Gastroesophageal sphincter (tissue), 4 donors: ENCODE data around the gene IGF2BP1. TPM values are rescaled to one million over a fixed set of nuclear protein-coding genes. Genes with fewer than 3 reads are reported as not detected.

Experiments used
- ATAC-seq: fragments of 150-250 bp; one replicate; pipeline ENCODE4 v1.9.1; 2016; ENCODE audit warnings: mild to moderate bottlenecking, moderate library complexity
- H3K27ac ChIP-seq, 4 donors: fragments of 200-600 bp; sonication (generic) in 3 of 4; 1 replicate in 3 of 4; 2 replicates in 1 of 4; pipeline ENCODE4 v1.5.1; 2016 to 2019
- H3K27me3 ChIP-seq: fragments of 200-600 bp; sonication (generic); one replicate; pipeline ENCODE4 v1.5.1; 2019
- H3K36me3 ChIP-seq, 2 donors: fragments of 200-600 bp; sonication (generic); one replicate each; pipeline ENCODE4 v1.5.1; 2019; ENCODE audit warnings: control low read depth in 1 of 2
- H3K4me1 ChIP-seq, 3 donors: fragments of 200-600 bp; sonication (generic); 1 replicate in 2 of 3; 2 replicates in 1 of 3; pipeline ENCODE4 v1.5.1; 2016 to 2019; ENCODE audit warnings: control low read depth in 2 of 3
- H3K4me3 ChIP-seq, 2 donors: fragments of 200-600 bp; sonication (generic); one replicate each; pipeline ENCODE4 v1.5.1; 2019; ENCODE audit warnings: mild to moderate bottlenecking in 1 of 2, moderate library complexity in 1 of 2
- H3K9me3 ChIP-seq, 3 donors: fragments of 200-600 bp; sonication (generic); one replicate each; pipeline ENCODE4 v1.5.1; 2017 to 2019; ENCODE audit warnings: control low read depth in 2 of 3
- EP300 ChIP-seq: sonication (generic); formaldehyde crosslinking; IDR thresholded peaks from one replicate; pipeline ENCODE4 v1.6.1; 2017; ENCODE audit warnings: antibody characterized with exemption, mild to moderate bottlenecking
- POLR2A ChIP-seq, 2 donors: fragments of 450-650 bp; IDR thresholded peaks; one replicate each; pipeline ENCODE4 v1.6.1; 2017; ENCODE audit warnings: antibody characterized with exemption in 2 of 2, mild to moderate bottlenecking in 2 of 2, moderate library complexity in 1 of 2
- POLR2AphosphoS5 ChIP-seq: sonication (generic); formaldehyde crosslinking; IDR thresholded peaks from one replicate; pipeline ENCODE4 v1.6.1; 2017; ENCODE audit warnings: antibody characterized with exemption
- WGBS, 2 donors: methylation state at CpG; one replicate each; pipeline ENCODE4 v1.1.5; 2018; ENCODE audit warnings: low coverage in 1 of 2; 5-methylcytosine and 5-hydroxymethylcytosine counted together
- total RNA-seq, 4 donors: library from RNA; depleted of rRNA; stranded (reverse); fragments of >200 nt; gene quantifications; one replicate each; pipeline ENCODE4 v1.1.0, GENCODE V29; 2016
- TF ChIP-seq, protein P1 (sequence below), 4 experiments: fragments of 200-600 bp in 2 of 4; fragments of 450-650 bp in 2 of 4; sonication (generic) in 1 of 4; IDR thresholded peaks; one replicate each; pipeline ENCODE4 v1.5.1; 2017 to 2019; ENCODE audit warnings: antibody characterized with exemption in 4 of 4, mild to moderate bottlenecking in 2 of 4, moderate library complexity in 2 of 4

Gene IGF2BP1
- total RNA-seq, 4 donors from 2014 or later, result 0.04 TPM; not detected in 3

DNA sequence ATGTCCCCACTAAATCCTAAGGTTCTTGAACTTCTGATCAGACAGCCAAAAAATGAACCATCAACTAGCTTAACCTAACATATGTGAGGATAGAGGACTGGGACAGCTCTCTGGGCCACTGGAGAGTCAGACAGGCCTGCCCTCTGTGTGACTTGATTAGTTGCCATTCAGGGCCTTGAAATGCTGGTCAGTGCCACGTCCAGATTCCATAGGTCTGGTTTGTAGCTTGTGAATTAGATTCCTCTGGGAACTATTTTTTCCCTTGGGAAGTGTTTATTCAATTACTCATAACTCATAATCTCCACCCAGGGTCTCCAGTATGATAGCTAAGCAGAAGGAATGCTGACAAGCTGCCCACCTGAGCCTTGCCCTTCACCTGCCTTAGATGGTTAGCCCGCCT, 48.2 kb downstream of the IGF2BP1 start:
- TF ChIP-seq POLR2AphosphoS5, result no peak
- no peak for TF ChIP-seq EP300
- TF ChIP-seq, protein P1, sequence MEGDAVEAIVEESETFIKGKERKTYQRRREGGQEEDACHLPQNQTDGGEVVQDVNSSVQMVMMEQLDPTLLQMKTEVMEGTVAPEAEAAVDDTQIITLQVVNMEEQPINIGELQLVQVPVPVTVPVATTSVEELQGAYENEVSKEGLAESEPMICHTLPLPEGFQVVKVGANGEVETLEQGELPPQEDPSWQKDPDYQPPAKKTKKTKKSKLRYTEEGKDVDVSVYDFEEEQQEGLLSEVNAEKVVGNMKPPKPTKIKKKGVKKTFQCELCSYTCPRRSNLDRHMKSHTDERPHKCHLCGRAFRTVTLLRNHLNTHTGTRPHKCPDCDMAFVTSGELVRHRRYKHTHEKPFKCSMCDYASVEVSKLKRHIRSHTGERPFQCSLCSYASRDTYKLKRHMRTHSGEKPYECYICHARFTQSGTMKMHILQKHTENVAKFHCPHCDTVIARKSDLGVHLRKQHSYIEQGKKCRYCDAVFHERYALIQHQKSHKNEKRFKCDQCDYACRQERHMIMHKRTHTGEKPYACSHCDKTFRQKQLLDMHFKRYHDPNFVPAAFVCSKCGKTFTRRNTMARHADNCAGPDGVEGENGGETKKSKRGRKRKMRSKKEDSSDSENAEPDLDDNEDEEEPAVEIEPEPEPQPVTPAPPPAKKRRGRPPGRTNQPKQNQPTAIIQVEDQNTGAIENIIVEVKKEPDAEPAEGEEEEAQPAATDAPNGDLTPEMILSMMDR (IDR thresholded peaks at IDR 0.05), result no peak
- no peak for ATAC-seq
- Histone ChIP-seq H3K4me1 (no peaks in the 10 kb centered on the region), H3K27ac (no peak overlapping the region), H3K36me3 (no peaks in the 10 kb centered on the region), H3K4me3 (no peak overlapping the region), H3K9me3 (no peaks in the 10 kb centered on the region), H3K27me3 (peaks cover 38% of the 10 kb centered on the region)
- WGBS, 2 donors, result 42 to 71% methylated on average over 1 of the region's 2 CpGs

DNA sequence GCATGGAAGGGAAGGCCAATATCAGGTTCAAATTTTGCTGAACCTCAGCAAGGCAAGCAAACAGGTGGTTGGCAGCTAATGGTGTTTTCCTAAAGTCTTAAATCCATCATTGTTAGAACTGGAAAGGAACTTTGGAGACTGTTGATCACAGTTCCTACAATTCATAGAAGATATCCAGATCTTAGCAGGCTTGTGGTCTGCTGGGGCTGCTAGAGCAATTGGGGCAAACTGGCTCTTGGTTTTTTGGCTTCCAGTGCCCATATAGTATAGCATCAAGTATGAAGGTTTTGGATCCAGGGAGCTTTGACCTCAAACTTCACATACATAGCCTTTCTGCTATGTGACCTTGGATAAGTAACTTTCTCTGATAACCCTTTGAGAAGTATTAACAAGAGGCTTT, 49.7 kb downstream of the IGF2BP1 start:
- no peak for ATAC-seq
- H3K4me3 ChIP-seq, result no peak overlapping the region
- TF ChIP-seq, protein P1 (IDR thresholded peaks at IDR 0.05), result no peak
- TF ChIP-seq POLR2AphosphoS5, result no peak
- TF ChIP-seq EP300, result no peak
- no peak for TF ChIP-seq POLR2A (IDR thresholded peaks at IDR 0.05)
- no peaks in the 10 kb centered on the region for H3K4me1 ChIP-seq
- peaks cover 29% of the 10 kb centered on the region for H3K27me3 ChIP-seq
- no peaks in the 10 kb centered on the region for H3K36me3 ChIP-seq
- no peaks in the 10 kb centered on the region for H3K9me3 ChIP-seq
- H3K27ac ChIP-seq, result no peak overlapping the region

DNA sequence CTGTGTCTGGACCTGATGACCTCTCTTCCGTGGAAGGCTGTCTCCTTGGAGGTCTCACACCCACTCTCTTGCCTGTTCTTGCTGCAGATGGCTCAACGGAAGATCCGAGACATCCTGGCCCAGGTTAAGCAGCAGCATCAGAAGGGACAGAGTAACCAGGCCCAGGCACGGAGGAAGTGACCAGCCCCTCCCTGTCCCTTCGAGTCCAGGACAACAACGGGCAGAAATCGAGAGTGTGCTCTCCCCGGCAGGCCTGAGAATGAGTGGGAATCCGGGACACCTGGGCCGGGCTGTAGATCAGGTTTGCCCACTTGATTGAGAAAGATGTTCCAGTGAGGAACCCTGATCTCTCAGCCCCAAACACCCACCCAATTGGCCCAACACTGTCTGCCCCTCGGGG, 52.1 kb downstream of the IGF2BP1 start:
- Histone ChIP-seq H3K9me3 (no peaks in the 10 kb centered on the region), H3K27me3 (peaks cover 27% of the 10 kb centered on the region), H3K4me3 (no peak overlapping the region), H3K4me1 (no peaks in the 10 kb centered on the region), H3K27ac (no peak overlapping the region), H3K36me3 (no peaks in the 10 kb centered on the region)
- no peak for ATAC-seq
- TF ChIP-seq POLR2A (IDR thresholded peaks at IDR 0.05), result no peak
- 20 to 43% methylated on average over 1 of the region's 11 CpGs for WGBS, 2 donors

DNA sequence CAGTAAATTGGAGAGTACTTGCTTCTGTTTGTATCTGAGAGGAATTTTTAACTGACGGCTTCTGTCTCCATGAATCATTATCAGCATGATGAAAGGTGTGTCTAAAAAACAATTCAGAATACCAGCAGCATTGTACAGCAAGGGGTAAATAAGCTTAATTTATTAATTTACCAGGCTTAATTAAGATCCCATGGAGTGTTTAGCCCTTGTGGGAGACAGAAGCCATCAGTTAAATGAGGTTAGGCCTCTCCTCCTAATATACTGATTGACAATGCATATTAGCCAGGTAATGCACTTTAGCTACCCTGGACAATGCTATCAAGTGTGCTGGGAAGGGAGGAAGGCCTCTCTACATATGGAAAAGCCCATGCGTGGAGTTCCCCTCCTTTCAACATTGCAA, 53.4 kb downstream of the IGF2BP1 start:
- no peak for TF ChIP-seq EP300
- TF ChIP-seq POLR2AphosphoS5, result no peak
- TF ChIP-seq, protein P1 (IDR thresholded peaks at IDR 0.05), result no peak
- TF ChIP-seq POLR2A (IDR thresholded peaks at IDR 0.05), result no peak
- no peak overlapping the region for H3K27ac ChIP-seq
- H3K27me3 ChIP-seq, result peaks cover 30% of the 10 kb centered on the region
- ATAC-seq, result no peak
- H3K4me3 ChIP-seq, result no peak overlapping the region
- 85 to 100% methylated on average over 1 to 2 of the region's 2 CpGs for WGBS, 2 donors
- no peaks in the 10 kb centered on the region for H3K4me1 ChIP-seq
- H3K9me3 ChIP-seq, result no peaks in the 10 kb centered on the region
- no peaks in the 10 kb centered on the region for H3K36me3 ChIP-seq

DNA sequence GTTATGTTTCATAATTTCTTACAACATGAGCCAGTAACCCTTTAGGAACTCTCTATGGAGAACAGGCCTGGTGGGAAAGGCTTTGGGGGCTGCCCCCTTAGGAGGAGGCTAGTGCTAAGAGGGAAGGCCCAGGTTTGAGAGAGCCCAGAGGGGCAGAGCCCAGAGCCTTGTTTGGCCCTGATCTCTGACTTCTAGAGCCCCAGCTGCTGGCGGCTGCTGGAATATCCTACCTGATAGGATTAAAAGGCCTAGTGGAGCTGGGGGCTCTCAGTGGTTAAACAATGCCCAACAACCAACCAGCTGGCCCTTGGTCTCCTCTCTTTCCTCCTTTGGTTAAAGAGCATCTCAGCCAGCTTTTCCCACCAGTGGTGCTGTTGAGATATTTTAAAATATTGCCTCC, 54.1 kb downstream of the IGF2BP1 start:
- H3K9me3 ChIP-seq, result no peaks in the 10 kb centered on the region
- WGBS, 2 donors, result 100% methylated on average over 1 of the region's 1 CpG; no CpG with 5 or more reads in 1 of the 2 donors
- H3K4me1 ChIP-seq, result no peaks in the 10 kb centered on the region
- no peak overlapping the region for H3K27ac ChIP-seq
- peaks cover 32% of the 10 kb centered on the region for H3K27me3 ChIP-seq
- H3K4me3 ChIP-seq, result no peak overlapping the region
- ATAC-seq, result no peak
- TF ChIP-seq, protein P1 (IDR thresholded peaks at IDR 0.05), result no peak
- TF ChIP-seq POLR2A (IDR thresholded peaks at IDR 0.05) (no peak), EP300 (no peak), POLR2AphosphoS5 (no peak)
- no peaks in the 10 kb centered on the region for H3K36me3 ChIP-seq
